DLD1 (cell line): ENCODE results near the gene TRIO.

ENCODE experiments used
- in situ Hi-C: cut with HindIII; loops from 2 replicates; pipeline ENCODE4 v1.10.0; 2017; ENCODE audit warnings: low sequenced_read_pairs

Gene TRIO

GRCh38 chr5:14260637-14261036, 117.5 kb downstream of the TRIO start:
- in situ Hi-C loops, result no loop called here

- in situ Hi-C loops, result no loop called here
These were observed 118.1 kb downstream of the TRIO start for GRCh38 chr5:14261235-14261634.

GRCh38 chr5:14261856-14262611, 118.9 kb downstream of the TRIO start:
- in situ Hi-C loops, result no loop called here

GRCh38 chr5:14263113-14263512, 120.0 kb downstream of the TRIO start:
- in situ Hi-C loops, result no loop called here

- in situ Hi-C loops, result no loop called here
These were observed 120.6 kb downstream of the TRIO start for GRCh38 chr5:14263699-14264098.

GRCh38 chr5:14264605-14265316, 121.6 kb downstream of the TRIO start:
- in situ Hi-C loops, result no loop called here

- in situ Hi-C loops, result no loop called here
These were observed 122.4 kb downstream of the TRIO start for GRCh38 chr5:14265570-14265969.

GRCh38 chr5:14266171-14266570, 123.0 kb downstream of the TRIO start:
- in situ Hi-C loops, result no loop called here

GRCh38 chr5:14266686-14267085, 123.5 kb downstream of the TRIO start:
- in situ Hi-C loops, result no loop called here

- in situ Hi-C loops, result no loop called here
These were observed 124.2 kb downstream of the TRIO start for GRCh38 chr5:14267166-14267838.

GRCh38 chr5:14267991-14268708, 125.0 kb downstream of the TRIO start:
- in situ Hi-C loops, result no loop called here

GRCh38 chr5:14268738-14269137, 125.6 kb downstream of the TRIO start:
- in situ Hi-C loops, result no loop called here

- in situ Hi-C loops, result no loop called here
These were observed 126.3 kb downstream of the TRIO start for GRCh38 chr5:14269395-14269794.

GRCh38 chr5:14270209-14270702, 127.1 kb downstream of the TRIO start:
- in situ Hi-C loops, result loop anchor here (10.0 kb wide), 1 partner anchor 285 kb away; no protein-coding TSS in a partner anchor

- in situ Hi-C loops, result loop anchor here (10.0 kb wide), 1 partner anchor 288 kb away; no protein-coding TSS in a partner anchor
These were observed 129.5 kb downstream of the TRIO start for GRCh38 chr5:14272548-14273205.

- in situ Hi-C loops, result loop anchor here (10.0 kb wide), 1 partner anchor 288 kb away; no protein-coding TSS in a partner anchor
These were observed 130.1 kb downstream of the TRIO start for GRCh38 chr5:14273207-14273767.

- in situ Hi-C loops, result loop anchor here (10.0 kb wide), 1 partner anchor 292 kb away; no protein-coding TSS in a partner anchor
These were observed 133.2 kb downstream of the TRIO start for GRCh38 chr5:14276380-14276779.

- in situ Hi-C loops, result loop anchor here (10.0 kb wide), 1 partner anchor 293 kb away; no protein-coding TSS in a partner anchor
These were observed 134.5 kb downstream of the TRIO start for GRCh38 chr5:14277385-14278320.
